Dermis microvascular lymphatic vessel endothelial cell (primary cell): ENCODE measurements around the gene KCNA10. TPM values are rescaled to one million over a fixed set of nuclear protein-coding genes. Genes with fewer than 3 reads are reported as not detected.
A peak's percentile ranks its signal among the peaks of the same experiment; 100 is the strongest.

ENCODE experiments used
- DNase-seq, 2 donors: peaks; one replicate each; pipeline versions ENCODE4 v3.0.0 to v3.0.0-alpha.2; 2010; ENCODE audit warnings: low read depth in 2 of 2
- total RNA-seq: library from RNA; depleted of rRNA; stranded (reverse); fragments of >200 nt; gene quantifications from 2 replicates; pipeline ENCODE4 v1.2.1, GENCODE V29; 2014

KCNA10 gene
- total RNA-seq, 1 donor from 2014 or later, result not detected

GRCh38 chr1:110501488-110502132 is 17.4 kb downstream of the KCNA10 start:
- DNase-seq, result no peak

- no peak for DNase-seq
Observed at GRCh38 chr1:110498270-110498669, 20.7 kb downstream of the KCNA10 start.

- DNase-seq, result peak; percentile 48 to 75
Observed at GRCh38 chr1:110495926-110496600, 22.9 kb downstream of the KCNA10 start.

- DNase-seq, result no peak
Observed at GRCh38 chr1:110494522-110495406, 24.2 kb downstream of the KCNA10 start.

- DNase-seq, result no peak
Observed at GRCh38 chr1:110494036-110494435, 24.9 kb downstream of the KCNA10 start.

GRCh38 chr1:110493059-110493699 is 25.8 kb downstream of the KCNA10 start:
- no peak for DNase-seq

- no peak for DNase-seq
Observed at GRCh38 chr1:110492573-110492972, 26.4 kb downstream of the KCNA10 start.

- no peak for DNase-seq
Observed at GRCh38 chr1:110490791-110491451, 28.1 kb downstream of the KCNA10 start.

GRCh38 chr1:110489973-110490542 is 28.9 kb downstream of the KCNA10 start:
- DNase-seq, result no peak

GRCh38 chr1:110489406-110489805 is 29.6 kb downstream of the KCNA10 start:
- no peak for DNase-seq

- no peak for DNase-seq
Observed at GRCh38 chr1:110488867-110489266, 30.1 kb downstream of the KCNA10 start.

GRCh38 chr1:110488161-110488560 is 30.8 kb downstream of the KCNA10 start:
- DNase-seq, result no peak

- no peak for DNase-seq
Observed at GRCh38 chr1:110487726-110488125, 31.2 kb downstream of the KCNA10 start.

- no peak for DNase-seq
Observed at GRCh38 chr1:110485725-110486124, 33.2 kb downstream of the KCNA10 start.

GRCh38 chr1:110484801-110485200 is 34.2 kb downstream of the KCNA10 start:
- no peak for DNase-seq

- no peak for DNase-seq
Observed at GRCh38 chr1:110483308-110483685, 35.7 kb downstream of the KCNA10 start.

GRCh38 chr1:110482662-110483307 is 36.2 kb downstream of the KCNA10 start:
- DNase-seq, result no peak

GRCh38 chr1:110481968-110482623 is 36.9 kb downstream of the KCNA10 start:
- DNase-seq, result no peak

GRCh38 chr1:110480356-110481096 is 38.4 kb downstream of the KCNA10 start:
- no peak for DNase-seq
